Measurements from ENCODE around the gene TMA7. TPM values are rescaled to one million over a fixed set of nuclear protein-coding genes. Genes with fewer than 3 reads are reported as not detected.
A peak's percentile ranks its signal among the peaks of the same experiment; 100 is the strongest.
"Not testable (repeated sequence)": the region's sequence is repeated elsewhere in the genome, so short reads cannot be mapped to it uniquely, and the experiment has no call there.

TMA7 gene
- total RNA-seq, 1 donor from 2014 or later: 309 TPM

- peaks cover 4% of the 10 kb centered on the region for H3K27me3 Mint-ChIP-seq (ENCODE audit: low read depth)
- TF ChIP-seq CTCF (conservative IDR thresholded peaks at IDR 0.05): no peak
- no peaks in the 10 kb centered on the region for H3K4me1 Mint-ChIP-seq
- H3K36me3 Mint-ChIP-seq (ENCODE audit: low read depth): peaks cover 8% of the 10 kb centered on the region
- H3K9me3 Mint-ChIP-seq: no peaks in the 10 kb centered on the region
- DNase-seq (ENCODE audit: low read depth, low spot score): no peak
- H3K4me3 Mint-ChIP-seq: no peak overlapping the region
- no peak overlapping the region for H3K27ac Mint-ChIP-seq (ENCODE audit: unreplicated experiment)
Measured at GRCh38 chr3:48399387-48400172, 40.5 kb upstream of the TMA7 start.

GRCh38 chr3:48400824-48401433 is 39.1 kb upstream of the TMA7 start:
- H3K4me1 Mint-ChIP-seq: no peaks in the 10 kb centered on the region
- peaks cover under 1% of the 10 kb centered on the region for H3K27me3 Mint-ChIP-seq (ENCODE audit: low read depth)
- DNase-seq (ENCODE audit: low read depth, low spot score): no peak
- TF ChIP-seq CTCF (conservative IDR thresholded peaks at IDR 0.05): peak; percentile 85
- no peaks in the 10 kb centered on the region for H3K9me3 Mint-ChIP-seq
- H3K27ac Mint-ChIP-seq (ENCODE audit: unreplicated experiment): peak overlapping the region; percentile 75
- H3K36me3 Mint-ChIP-seq (ENCODE audit: low read depth): peaks cover 8% of the 10 kb centered on the region
- H3K4me3 Mint-ChIP-seq: peak overlapping the region; percentile 78

- not testable (repeated sequence) for H3K9me3 Mint-ChIP-seq; DNase-seq (ENCODE audit: low read depth, low spot score); H3K27me3 Mint-ChIP-seq (ENCODE audit: low read depth); H3K4me3 Mint-ChIP-seq; H3K36me3 Mint-ChIP-seq (ENCODE audit: low read depth); H3K27ac Mint-ChIP-seq (ENCODE audit: unreplicated experiment); H3K4me1 Mint-ChIP-seq
Measured at GRCh38 chr3:48401434-48401901, 38.6 kb upstream of the TMA7 start.

- H3K4me1 Mint-ChIP-seq: no peaks in the 10 kb centered on the region
- DNase-seq (ENCODE audit: low read depth, low spot score): no peak
- H3K9me3 Mint-ChIP-seq: no peaks in the 10 kb centered on the region
- TF ChIP-seq CTCF (conservative IDR thresholded peaks at IDR 0.05): no peak
- no peak overlapping the region for H3K27ac Mint-ChIP-seq (ENCODE audit: unreplicated experiment)
- H3K4me3 Mint-ChIP-seq: no peak overlapping the region
- H3K27me3 Mint-ChIP-seq (ENCODE audit: low read depth): no peaks in the 10 kb centered on the region
- peaks cover 10% of the 10 kb centered on the region for H3K36me3 Mint-ChIP-seq (ENCODE audit: low read depth)
Measured at GRCh38 chr3:48402281-48402732, 37.8 kb upstream of the TMA7 start.

- Mint-ChIP-seq H3K4me3 (no peak overlapping the region), H3K9me3 (no peaks in the 10 kb centered on the region), H3K27ac (ENCODE audit: unreplicated experiment) (no peak overlapping the region), H3K36me3 (ENCODE audit: low read depth) (peaks cover 10% of the 10 kb centered on the region), H3K4me1 (no peaks in the 10 kb centered on the region), H3K27me3 (ENCODE audit: low read depth) (no peaks in the 10 kb centered on the region)
- TF ChIP-seq CTCF (conservative IDR thresholded peaks at IDR 0.05): no peak
- no peak for DNase-seq (ENCODE audit: low read depth, low spot score)
Measured at GRCh38 chr3:48402907-48403306, 37.1 kb upstream of the TMA7 start.
